HEK293 (cell line): ENCODE data around the gene SLC13A3.

ENCODE experiments used
- PRDM1 ChIP-seq: fragments of 450-650 bp; formaldehyde crosslinking; IDR thresholded peaks from 2 replicates; pipeline ENCODE4; 2016; ENCODE audit warnings: missing biosample characterization, missing genetic modification characterization
- ZNF239 ChIP-seq: fragments of 450-650 bp; formaldehyde crosslinking; IDR thresholded peaks from 2 replicates; pipeline ENCODE4 v1.5.1; 2016; ENCODE audit warnings: missing biosample characterization, missing genetic modification characterization
- ZNF76 ChIP-seq: fragments of 450-650 bp; formaldehyde crosslinking; IDR thresholded peaks from 2 replicates; pipeline ENCODE4; 2016; ENCODE audit warnings: low read depth, missing biosample characterization, missing genetic modification characterization, borderline replicate concordance
- TF ChIP-seq, protein P1 (sequence below): fragments of 450-650 bp; formaldehyde crosslinking; IDR thresholded peaks from 2 replicates; pipeline ENCODE4 v1.5.1; 2016; ENCODE audit warnings: missing biosample characterization, missing genetic modification characterization

DNA sequence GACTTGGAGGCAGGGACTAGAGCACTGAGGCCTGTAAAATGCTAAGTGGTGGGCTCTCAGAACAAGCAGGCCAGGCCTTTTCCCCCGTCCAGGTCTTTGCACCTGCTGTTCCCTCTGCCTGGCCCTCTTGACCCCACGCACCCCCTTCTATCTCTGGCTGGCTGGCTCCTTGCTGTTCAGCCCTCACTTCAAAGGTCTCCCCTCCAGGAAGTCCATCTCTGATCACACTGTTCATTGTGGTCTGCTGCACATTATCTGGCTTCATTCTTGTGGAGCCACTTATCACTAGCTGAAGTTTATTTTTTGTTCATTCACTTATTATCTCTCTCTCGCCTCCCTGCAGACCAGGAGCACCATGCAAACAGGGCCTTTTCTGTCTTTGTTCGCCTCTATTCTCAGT is 24.5 kb downstream of the SLC13A3 start:
- no peak for TF ChIP-seq ZNF76 (tag by site-specific recombination)
- TF ChIP-seq, protein P1, sequence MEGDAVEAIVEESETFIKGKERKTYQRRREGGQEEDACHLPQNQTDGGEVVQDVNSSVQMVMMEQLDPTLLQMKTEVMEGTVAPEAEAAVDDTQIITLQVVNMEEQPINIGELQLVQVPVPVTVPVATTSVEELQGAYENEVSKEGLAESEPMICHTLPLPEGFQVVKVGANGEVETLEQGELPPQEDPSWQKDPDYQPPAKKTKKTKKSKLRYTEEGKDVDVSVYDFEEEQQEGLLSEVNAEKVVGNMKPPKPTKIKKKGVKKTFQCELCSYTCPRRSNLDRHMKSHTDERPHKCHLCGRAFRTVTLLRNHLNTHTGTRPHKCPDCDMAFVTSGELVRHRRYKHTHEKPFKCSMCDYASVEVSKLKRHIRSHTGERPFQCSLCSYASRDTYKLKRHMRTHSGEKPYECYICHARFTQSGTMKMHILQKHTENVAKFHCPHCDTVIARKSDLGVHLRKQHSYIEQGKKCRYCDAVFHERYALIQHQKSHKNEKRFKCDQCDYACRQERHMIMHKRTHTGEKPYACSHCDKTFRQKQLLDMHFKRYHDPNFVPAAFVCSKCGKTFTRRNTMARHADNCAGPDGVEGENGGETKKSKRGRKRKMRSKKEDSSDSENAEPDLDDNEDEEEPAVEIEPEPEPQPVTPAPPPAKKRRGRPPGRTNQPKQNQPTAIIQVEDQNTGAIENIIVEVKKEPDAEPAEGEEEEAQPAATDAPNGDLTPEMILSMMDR (tag by site-specific recombination), result no peak
- TF ChIP-seq ZNF239 (tag by site-specific recombination), result no peak
- no peak for TF ChIP-seq PRDM1 (tag by site-specific recombination)
